NCI-H2196 treated with DMSO at 0.1 percent for 48 hours (cell line): ENCODE measurements around the gene SPINK8.
"Not testable (repeated sequence)": the region's sequence is repeated elsewhere in the genome, so short reads cannot be mapped to it uniquely, and the experiment has no call there.

Experiments
- DNase-seq: peaks from one replicate; lab custom pipeline; 2025; ENCODE audit not compliant: unreplicated experiment; lab: John Stamatoyannopoulos, UW

Gene SPINK8

DNA sequence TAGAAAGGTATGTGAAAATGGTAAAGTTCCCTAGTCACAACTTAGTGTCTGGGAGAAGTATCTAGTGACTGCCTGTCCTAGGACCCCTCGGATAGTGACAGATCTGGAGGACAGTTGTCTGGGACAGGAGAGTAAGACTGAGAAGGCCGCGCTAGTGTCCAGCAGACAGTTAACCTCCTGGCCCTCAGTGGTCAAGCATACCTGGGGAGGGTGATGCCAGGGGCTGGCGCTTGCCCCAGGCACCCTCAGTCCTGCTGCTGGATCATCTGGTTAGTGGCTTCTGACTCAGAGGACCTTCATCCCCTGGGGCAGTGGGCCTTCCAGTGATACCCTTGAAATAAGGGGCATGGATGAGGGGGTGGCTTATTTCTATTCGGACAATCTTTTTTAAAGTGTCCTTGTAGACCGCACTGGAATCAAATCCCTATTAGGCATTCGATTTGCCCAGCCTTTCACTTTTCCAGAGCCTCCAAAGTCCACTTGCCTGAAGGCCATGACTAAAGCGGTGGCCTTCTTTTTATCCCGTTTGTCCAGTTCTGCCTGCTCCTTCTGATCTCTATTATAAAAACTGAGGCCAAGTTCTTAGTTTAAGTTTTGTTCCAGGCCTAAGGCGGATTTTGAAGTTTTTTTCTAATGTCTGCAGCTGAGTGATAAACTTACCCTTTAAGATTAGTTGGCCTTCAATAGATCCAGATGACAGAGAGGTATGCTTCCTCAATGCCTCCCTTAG lies 1.6 kb downstream of the SPINK8 start:
- not testable (repeated sequence) for DNase-seq

DNA sequence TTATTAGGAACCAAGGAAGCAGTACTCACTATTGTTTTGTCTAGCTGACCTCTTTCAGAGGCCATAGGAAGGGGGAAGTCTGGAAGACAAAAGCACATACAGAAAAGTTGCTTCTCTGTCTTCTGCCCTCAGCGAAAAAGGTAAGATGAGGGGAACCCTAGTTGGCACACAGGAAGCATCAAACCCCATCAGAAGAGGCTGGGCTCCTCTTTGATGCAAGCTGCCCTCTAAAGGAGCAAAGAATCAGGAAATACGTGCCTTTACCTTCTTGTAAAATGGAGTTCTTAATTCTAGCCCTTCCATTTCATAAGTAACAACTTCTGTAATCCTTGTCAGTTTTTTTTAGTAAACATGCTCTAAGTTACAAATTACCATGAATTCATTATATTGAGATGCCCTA lies 12.5 kb downstream of the SPINK8 start:
- DNase-seq: no peak

DNA sequence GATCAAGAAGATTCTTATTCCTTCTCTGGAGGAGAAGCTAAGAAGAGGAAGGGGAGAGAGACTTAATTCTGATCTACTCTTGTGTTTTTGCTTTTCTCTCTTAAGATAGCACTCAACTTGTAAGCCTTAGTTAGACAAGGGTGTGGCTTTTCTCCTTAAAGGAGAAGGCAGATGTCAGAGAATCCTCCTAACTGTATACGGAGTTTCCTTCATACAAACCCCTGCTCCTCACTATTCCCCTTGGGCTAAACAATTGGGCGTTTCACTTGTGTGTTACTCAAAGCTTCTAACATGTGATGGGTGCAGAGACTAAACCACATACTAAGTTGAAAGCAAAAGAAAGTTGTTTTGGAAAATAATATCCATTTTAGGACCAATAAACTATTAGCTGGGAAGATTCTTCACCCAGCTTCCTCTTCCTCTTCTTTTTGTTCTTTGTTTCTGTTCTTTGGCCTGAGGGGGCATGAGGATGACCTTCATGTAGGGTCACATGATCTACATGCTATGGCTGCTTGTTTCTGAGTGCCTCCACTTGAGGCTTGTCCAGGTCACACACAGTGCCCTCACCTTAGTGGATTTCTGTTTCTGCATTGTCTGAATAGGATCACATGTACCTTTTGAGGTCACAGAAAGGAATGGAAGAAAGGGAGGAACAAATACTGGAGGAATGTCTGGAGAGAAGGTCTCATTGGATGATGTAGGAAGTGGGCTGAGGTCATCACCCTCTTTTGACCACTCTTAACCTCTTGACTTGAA lies 14.6 kb downstream of the SPINK8 start:
- DNase-seq: no peak

- no peak for DNase-seq
Measured at GRCh38 chr3:48314542-48314941, 18.9 kb downstream of the SPINK8 start.

DNA sequence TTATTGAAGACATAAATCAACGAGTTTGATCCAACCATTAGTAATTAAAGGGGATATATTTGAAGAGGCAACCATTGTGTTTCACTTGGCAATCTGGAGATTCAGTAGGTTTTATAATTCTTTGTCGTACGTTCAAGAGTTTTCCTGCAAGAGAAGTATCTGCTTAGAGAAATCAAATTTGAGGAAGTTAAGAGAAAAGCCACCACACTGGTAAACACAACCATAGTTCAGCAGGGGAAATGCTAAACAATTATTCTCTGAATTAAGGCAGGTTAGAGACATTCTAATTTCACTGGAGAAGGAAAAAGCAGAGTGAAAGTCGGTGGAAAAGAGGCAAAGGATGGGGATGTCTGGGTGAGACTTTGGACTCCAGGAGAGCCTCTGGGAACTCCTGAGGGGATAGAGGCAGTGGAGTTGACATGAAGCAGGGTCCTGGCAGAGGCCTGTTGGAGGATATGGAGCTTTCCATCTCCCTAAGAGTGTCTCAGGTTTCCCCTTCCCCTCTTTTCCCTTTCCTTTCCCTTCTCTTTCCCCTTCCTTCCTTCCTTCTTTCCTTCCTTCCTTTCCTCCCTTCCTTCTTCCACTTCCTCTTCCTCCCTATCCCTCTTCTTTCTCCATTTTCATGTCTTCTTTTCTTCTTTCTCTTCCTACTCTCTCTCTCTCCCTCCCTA lies 26.5 kb downstream of the SPINK8 start:
- DNase-seq: no peak

- no peak for DNase-seq
Measured at GRCh38 chr3:48306290-48306689, 27.2 kb downstream of the SPINK8 start.

- no peak for DNase-seq
Measured at GRCh38 chr3:48305396-48305795, 28.1 kb downstream of the SPINK8 start.

DNA sequence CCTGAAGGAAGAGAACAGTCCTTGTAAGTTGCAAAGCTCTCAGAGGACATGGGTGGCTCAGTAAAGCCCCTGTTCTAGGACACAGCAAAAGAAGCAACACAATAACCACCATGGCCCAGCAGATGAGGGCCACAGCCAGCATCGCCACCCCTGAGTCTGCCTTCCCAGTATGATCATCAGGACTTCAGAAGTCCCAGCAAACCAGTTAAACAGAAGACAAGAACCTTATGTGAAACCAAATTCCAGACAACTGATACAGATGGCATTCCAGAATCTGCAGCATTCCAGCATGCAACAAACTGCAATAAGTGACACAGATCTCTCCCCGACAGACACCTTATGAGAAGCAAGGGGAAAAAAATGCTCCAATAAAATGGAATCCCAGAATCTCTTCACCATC lies 30.4 kb downstream of the SPINK8 start:
- no peak for DNase-seq

DNA sequence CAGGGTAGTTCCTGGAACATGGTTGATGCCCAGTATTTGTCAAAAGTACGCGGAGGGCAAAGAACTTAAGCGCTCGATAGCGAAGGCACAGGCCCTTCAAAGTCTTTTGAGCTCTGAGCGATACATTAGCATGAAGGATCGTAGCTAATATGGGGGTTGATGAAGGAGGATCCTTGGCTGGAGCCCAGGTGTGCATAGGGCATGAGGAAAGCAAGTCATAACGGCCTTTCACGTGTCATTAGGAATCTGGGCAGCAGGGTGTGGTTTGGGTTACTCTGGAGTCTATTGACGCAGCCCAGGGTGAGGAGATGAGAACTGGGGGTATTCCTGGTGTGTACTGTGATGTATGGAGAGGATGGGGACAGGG lies 31.7 kb downstream of the SPINK8 start:
- DNase-seq: no peak

- DNase-seq: peak; percentile 60
Measured at GRCh38 chr3:48301020-48301799, 32.3 kb downstream of the SPINK8 start, which contains the start of gene NME6. TSS of gene NME6 (minus strand) at chr3:48301367.

DNA sequence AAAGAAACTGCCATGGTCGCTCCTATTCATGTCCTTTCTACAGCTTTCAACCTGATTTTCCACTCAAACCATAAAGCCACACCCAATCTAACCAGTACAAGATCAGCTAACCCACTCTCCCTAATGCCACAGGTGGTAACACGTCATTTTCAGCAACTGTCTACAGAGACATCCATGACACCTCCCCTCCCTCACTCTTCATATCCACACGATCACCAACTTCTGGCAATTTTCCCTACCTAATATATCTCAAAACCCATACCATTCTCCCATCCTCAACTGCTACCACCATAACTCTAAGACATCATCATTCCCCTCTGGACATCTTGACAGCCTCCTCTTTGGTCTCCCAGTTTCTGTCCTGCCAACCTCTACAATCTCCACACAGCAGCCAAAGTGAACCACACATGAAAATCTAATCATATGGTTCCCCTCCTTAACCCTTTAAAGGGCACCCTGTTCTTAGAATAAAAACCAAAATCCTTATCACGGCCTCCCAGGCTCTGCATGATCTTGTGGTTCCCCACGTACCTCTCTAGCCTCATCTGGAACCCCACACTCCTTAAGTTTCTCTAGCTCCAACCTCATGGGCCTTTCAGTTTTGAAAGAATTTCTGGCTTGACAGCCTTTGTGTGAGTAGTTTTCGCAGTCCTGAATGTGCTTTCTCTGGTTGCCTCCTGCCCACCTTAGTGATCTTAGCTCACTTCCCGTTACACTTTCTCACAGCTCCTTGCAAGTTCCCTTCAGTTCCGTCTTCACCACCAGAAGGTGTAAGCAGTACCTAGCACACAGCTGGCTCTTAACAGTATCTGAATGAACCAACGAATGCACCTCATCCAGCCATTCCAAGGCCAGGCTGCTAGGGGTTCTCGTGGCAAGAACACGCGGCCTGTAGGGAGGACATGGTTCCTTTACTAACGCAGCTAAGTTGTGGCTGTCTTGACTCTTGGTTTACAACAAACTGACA lies 33.4 kb downstream of the SPINK8 start:
- no peak for DNase-seq

GRCh38 chr3:48297111-48297810 lies 36.2 kb downstream of the SPINK8 start:
- DNase-seq: no peak

GRCh38 chr3:48296699-48297098 lies 36.8 kb downstream of the SPINK8 start:
- DNase-seq: no peak

- DNase-seq: no peak
Measured at GRCh38 chr3:48294611-48295263, 38.7 kb downstream of the SPINK8 start.

- no peak for DNase-seq
Measured at GRCh38 chr3:48289659-48290058, 43.8 kb downstream of the SPINK8 start.

GRCh38 chr3:48287034-48287433 lies 46.4 kb downstream of the SPINK8 start:
- DNase-seq: no peak

DNA sequence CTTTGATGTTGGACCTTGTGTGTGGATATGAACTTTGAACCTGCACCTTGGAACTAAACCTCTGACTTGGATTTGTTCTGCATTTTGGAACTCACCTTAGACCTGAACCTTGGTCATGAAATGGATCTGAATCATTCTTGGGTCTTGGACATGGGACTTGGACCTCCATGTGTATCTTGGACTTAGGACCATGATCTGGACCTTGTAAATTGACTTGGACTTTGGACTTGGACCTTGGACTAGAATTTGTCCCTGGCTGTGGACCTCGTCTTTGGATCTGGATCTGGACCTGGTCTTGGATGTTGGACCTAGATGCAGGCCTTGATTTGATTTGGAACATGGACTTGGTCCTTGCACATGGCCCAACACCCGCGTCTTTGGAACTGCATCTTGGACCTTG lies 47.2 kb downstream of the SPINK8 start:
- no peak for DNase-seq

DNA sequence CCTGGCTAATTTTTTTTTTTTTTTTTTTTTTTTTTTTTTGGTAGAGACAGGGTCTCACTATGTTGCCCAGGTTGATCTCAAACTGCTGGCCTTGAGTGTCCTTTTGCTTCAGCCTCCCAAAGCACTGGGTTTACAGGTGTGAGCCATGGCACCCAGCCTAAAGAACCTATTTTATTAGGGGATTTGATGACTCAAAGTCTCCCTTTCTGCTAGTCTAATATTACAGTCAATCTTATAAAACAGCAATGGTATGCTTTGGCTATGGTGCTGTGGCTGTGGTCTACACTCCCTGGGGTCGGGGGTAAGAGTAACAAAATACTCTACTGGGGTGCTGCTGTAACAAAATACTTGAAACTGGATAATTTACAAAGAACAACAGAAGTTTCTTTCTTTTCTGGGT lies 47.8 kb downstream of the SPINK8 start:
- no peak for DNase-seq

DNA sequence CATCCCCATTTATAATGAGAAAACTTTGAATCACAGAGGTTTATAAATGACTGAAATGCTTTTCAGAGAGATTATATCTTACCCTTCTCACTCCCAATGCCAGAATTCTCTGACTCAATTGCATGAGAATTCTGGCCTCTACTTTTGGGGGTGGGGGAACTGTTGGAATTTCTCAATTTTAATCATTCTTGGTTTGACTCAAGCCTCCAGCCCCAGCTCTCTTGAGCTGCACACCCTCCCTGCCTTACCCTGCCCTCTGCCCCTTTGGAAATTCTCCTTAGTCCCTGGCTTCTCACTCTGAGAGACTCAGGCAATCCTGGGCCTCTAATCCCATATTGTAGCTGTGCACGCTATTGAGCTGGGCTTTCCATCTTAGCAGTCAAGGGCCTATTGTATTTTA lies 48.3 kb downstream of the SPINK8 start:
- no peak for DNase-seq
